Stimulated activated CD4-positive, alpha-beta T cell treated with anti-CD3 and anti-CD28 coated beads, Interleukin-4, amount 100 ng/mL, for 48 hours (primary cell): ENCODE data around the gene GPR137.

ENCODE experiments used
- DNase-seq, 2 donors: peaks; one replicate each; pipeline ENCODE4 v3.0.0-alpha.2; 2020; ENCODE audit warnings: low read depth in 2 of 2

Gene GPR137

DNA sequence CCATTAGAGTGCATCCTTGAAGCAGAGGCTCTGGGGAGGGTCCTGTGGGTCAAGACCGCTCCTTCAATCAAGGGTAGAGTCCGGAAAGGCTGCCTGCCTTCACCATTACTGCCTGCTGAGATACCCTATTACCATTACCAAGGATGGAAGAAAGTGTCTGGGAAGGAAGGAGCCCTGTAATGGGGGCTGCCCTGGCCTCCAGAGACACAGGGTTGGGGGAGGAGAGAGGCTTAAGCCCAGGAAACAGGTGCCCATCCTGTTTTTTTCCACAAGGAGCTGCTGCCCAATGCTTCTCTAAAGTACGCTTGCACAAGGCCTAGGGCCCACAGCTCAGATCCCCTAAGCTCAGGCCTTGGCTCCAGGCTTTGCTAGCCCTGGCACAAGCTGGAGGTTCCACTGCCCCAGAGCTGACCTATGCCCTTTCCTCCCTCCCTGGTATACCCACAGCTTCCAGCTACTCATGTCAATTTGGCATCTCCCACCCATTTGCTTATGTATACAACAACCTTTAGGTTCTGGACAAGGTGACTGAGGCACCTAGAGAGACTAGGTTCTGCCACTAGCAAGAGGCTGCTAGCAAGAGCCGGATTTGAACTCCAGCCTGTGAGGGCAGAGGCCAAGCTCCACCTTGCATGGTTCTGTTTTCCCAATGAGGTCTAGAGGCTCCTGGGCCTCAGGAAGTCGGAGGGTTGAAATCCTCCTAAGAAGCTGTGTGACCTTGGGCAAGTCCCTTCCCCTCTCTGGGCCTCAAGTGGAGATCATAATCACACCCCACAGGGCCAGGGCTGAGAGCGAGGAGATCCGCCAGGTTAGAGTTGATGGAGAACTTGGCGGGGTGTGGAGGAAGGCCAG is 35.9 kb upstream of the GPR137 start:
- DNase-seq = no peak

DNA sequence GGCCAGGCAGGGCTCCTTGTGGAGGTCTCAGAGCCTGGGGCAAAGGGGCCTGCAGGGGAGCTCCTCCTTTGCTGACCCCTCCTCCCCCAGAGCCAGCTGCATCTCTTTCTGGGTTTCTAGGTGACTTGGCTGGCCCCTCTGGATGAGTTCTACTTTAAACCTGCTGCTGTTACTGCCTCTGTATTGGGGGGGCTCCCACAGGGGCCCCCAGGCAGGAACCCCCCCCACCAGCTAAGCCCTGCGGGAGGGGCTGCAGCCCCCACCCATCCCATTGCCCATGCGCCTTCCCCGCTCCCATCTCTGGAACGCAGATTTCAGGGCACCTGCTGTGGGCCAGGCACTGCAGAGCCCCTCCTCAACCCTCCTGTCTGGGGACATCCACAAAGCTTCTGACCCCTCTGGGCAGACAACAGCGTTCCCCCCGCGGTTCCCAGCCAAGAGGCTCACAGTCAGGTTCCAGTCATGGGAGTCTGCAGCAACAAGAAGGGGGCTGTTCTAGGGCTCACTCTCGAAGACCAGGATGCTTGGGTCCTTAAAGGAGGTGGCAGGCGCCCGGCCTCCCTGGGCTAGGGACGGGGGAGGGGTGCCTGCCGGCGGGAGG is 35.1 kb upstream of the GPR137 start:
- no peak for DNase-seq

DNA sequence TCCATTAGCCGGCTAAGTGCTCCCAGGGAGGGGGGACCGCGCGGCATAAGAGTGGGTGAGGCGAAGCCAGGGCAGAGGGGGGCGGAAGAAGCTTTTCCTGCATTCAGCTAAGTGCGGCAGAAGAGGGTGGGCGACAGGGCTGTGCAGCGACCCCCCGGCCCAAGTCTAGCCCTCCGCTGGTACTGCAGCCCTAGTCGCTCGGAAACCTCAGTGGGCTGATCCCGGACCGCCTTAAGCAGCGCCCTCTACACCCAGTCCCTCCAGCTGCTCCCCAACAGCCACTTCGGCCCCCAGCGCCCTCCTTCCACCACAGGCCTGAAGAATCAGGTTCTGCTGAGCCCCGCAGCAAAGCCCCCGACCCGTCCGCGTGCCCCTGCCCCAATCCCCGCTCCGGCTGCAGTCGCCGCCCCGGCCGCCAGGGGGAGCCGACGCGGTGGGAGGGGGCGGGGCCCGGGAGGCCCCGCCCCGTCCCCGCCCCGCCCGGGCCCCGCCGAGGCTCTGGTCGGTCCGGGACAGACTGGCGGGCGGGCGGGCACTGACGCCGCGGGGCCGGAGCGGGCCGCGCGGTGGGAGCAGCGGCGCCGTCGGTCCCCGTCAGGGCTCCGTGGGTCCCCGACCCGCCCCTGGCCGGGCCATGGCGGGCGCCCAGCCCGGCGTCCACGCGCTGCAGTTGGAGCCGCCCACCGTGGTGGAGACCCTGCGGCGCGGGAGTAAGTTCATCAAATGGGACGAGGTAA is 34.5 kb upstream of the GPR137 start, which contains the start of gene PLCB3:
TSS of gene PLCB3 (plus strand) at position 515 of the 737 bp plus-strand sequence. CDS start at position 635, 120 bp downstream.
- peak in 1 of 2 donors; percentile 63 for DNase-seq

DNA sequence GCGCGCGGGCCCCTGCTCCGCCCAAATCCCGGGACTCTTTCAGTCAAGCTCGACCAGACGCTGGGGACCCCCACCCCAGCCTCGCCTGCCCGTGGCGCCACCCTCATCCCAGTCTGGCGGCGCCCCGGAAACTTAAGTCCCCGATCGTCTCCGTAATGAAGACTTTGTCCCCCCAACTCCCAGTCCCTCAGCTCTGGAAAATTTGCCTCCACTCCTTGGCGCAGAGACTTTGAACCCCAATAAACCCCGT is 34.0 kb upstream of the GPR137 start:
- no peak for DNase-seq

DNA sequence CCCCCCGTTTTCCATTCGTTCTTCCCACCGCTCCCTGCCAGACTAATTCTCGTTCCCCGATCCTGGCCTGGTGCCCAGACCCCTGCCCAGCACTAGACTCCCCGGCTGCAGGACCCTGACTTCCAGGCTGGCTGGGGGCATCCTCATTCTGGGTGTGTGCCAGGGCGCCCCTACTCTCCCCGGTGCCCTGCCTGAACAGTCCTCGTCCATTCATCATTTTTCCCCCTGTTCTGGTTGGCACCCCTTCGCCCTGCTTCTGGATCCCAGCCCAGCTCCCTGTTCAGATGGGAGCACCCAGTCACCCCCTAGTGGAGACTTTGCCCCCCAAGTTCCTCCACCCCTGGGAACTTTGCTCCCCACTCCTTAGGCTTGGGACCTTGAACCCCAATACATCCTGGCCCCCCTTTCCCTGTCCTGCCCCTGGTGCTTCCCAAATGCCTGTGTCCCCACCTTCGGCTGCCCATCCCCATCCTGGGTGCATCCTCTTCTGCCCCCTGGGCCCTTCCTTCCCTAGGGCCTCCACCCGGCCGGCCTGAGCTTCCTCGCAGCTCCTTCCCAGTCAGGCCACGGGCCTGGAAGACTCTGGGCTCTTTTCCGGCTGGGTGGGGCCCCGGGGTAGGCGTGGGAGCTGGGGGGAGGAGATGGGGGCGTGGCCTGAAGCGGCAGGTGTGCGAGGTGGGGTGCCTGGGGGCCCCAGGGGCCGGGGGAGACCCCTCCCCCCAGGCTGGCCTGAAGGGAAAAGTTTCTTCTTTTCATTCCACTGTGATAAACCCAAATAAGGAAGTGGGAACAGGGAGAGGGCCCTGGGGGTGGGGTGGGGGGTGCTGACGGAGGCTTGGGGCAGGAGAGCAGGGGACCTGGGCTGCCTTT is 33.4 kb upstream of the GPR137 start:
- DNase-seq = no peak

DNA sequence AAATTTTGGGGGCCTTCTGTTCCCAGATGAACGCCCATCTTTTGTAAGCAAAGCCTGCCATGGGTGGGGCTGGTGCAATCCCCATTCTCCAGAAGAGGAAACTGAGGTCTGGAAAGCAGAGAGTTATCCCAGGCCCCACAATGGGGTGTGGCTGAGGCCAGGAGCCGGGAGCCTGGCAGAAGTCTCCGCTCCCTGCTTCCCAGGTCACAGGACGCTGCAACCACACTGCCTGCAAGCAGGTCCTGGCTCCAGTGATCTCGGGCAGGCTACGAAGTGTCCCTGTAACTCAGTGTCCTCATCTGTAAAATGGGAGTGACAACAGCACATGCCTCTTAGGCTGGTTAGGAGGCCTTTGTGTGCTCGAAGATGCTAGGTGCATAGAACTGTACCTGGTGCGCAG is 32.6 kb upstream of the GPR137 start:
- DNase-seq = no peak

DNA sequence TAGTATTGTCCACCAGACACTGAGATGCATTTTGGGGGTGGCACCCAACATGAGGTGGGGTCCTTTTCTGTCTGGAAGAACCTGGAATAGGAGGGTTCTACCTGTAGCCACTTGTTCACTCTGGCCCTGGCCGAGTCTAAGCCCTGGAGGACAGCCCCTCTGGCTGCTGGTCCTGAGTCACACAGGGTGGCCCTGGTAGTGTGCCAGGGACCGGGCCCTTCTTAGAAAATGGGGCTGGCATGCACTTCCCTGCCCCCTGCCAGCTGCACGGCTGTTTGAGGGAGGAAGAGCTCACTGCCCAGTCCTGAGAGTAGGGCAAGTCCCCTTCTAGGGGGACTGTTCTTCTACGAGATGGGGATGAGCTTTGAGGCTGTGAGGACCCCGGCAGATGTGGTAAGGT is 32.2 kb upstream of the GPR137 start:
- no peak for DNase-seq

DNA sequence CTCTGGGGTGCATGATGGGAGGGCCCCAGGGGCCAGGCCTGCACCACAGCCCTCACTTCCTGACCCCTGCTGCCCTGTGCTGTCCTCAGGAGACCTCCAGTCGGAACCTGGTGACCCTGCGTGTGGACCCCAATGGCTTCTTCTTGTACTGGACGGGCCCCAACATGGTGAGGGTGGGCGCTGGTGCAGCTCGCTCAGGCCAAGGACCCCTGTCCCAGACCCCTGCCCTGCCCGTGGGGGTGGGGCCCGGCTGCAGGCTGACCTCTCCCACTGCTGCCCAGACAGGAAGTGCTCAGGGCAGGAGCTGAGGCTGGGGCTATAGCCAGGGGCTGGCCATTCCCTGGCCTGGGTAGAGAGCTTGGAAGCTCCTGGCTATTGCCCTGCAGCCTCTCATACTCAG is 31.3 kb upstream of the GPR137 start:
- no peak for DNase-seq

DNA sequence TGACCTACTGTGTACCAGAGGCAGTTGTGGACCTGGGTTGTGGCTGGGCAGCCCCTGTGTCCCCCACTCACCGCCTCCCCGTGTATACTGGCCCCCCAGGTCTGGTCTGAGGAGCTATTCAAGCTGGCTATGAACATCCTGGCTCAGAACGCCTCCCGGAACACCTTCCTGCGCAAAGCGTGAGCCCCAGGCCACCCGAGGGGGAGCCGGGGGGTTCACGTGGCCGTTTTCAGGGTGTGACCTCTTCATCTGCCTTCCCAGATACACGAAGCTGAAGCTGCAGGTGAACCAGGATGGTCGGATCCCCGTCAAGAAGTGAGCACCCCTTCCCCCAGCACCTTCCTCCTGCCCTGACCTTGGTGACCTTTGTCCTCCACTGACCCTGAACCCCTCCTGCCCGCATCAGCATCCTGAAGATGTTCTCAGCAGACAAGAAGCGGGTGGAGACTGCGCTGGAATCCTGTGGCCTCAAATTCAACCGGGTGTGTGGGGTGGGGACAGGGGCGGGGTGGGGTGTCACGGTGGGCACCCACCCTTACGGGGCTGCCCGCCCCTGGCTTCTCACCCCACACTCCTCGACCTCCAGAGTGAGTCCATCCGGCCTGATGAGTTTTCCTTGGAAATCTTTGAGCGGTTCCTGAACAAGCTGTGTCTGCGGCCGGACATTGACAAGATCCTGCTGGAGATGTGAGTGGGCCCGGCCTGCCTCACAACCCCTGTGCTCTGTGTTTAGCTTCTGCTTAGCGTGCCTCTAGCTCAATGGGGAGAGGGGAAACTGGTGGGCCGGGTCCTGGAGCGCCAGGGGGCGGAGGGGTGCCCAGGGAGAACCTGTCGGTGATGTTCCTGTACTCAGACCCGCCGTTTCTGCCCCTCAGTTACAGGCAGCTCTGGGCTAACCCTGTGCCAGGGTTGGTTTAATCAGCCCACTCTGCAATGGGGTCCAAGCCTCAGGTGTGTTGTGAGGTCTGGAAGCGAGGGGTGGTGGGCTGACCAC is 30.2 kb upstream of the GPR137 start:
- no peak for DNase-seq

DNA sequence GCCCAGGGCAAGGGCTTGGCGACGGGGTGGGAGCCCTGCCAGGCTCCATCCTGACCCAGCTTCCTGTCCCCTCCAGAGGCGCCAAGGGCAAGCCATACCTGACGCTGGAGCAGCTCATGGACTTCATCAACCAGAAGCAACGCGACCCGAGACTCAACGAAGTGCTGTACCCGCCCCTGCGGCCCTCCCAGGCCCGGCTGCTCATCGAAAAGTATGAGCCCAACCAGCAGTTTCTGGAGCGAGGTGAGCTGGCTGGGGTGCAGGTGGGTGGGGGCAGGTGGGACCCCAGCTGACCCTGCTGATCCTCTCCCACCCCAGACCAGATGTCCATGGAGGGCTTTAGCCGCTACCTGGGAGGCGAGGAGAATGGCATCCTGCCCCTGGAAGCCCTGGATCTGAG is 29.3 kb upstream of the GPR137 start:
- DNase-seq = no peak

DNA sequence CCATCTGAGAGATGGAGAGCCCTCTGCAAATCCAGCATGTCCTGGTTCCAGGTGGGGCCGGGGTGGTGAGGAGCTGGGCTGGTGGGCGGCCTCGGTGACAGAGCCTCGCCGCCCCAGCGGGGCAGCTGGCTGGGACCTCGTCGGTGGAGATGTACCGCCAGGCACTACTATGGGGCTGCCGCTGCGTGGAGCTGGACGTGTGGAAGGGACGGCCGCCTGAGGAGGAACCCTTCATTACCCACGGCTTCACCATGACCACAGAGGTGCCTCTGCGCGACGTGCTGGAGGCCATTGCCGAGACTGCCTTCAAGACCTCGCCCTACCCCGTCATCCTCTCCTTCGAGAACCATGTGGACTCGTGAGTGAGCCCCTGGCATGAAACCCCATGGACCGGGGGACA is 27.3 kb upstream of the GPR137 start:
- DNase-seq = no peak

DNA sequence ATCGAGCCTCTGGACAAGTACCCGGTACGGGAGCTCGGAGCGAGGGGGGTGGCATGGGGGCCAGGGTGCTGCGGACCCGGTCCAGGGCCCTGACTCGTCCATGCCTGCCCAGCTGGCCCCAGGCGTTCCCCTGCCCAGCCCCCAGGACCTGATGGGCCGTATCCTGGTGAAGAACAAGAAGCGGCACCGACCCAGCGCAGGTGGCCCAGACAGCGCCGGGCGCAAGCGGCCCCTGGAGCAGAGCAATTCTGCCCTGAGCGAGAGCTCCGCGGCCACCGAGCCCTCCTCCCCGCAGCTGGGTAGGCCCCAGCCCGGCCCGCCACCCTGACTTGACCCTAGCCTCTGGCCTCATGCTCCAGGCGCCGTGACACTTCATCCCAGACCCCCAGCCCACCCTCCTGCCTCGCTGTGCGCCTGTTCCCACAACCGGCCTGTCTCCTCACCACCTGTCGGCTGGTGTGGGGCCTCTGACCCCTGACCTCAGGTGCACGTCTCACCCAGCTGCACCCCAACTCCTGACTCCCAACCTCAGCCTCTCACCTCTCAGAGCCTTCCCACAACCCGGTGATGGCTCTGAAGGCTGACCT is 26.6 kb upstream of the GPR137 start:
- DNase-seq = no peak

DNA sequence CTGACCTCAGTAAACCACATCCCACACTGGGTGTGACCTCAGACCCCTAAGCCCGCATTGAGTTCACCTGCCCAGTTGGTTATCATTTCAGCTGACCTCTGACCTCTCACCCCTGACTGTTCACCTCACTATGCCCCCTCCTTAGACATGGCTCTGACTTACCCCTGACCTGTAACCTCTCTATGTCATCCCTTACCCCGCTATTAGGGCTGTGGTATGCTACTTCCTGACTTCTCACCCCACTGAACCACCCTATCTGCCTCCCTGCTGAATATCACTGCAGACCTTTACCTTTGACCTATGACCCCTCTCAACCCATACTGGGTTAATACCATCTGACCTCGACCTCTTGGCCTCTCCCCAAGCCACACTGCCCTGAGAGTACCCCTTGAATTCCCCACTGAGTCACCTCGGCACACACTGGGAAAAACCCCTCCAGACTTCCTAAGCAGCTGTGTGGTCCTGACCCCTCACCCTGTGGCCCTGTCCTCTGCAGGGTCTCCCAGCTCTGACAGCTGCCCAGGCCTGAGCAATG is 26.0 kb upstream of the GPR137 start:
- DNase-seq = no peak

DNA sequence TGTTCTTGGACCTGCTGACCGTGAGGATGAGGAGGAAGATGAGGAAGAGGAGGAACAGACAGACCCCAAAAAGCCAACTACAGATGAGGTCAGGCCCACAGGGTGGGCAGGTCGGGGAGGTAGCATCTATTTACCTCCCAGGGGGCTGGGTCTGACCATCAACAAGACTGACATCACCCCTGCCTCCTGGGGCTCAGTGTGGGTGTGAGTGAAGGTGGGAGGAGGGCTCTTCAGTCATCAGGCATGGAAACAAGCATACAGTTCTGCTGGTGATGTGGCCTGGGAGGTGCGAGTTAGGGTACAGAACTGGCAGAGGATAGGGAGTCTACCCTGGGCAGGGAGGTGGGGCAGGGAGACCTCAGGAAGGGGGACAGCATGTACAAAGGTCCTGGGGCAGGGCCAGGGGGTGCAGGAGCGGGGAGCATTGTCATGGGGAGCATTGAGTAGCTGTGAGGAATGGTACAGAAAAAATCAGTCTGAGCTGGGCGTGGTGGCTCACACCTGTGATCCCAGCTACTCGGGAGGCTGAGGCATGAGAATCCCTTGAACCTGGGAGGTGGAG is 25.4 kb upstream of the GPR137 start:
- DNase-seq = no peak

DNA sequence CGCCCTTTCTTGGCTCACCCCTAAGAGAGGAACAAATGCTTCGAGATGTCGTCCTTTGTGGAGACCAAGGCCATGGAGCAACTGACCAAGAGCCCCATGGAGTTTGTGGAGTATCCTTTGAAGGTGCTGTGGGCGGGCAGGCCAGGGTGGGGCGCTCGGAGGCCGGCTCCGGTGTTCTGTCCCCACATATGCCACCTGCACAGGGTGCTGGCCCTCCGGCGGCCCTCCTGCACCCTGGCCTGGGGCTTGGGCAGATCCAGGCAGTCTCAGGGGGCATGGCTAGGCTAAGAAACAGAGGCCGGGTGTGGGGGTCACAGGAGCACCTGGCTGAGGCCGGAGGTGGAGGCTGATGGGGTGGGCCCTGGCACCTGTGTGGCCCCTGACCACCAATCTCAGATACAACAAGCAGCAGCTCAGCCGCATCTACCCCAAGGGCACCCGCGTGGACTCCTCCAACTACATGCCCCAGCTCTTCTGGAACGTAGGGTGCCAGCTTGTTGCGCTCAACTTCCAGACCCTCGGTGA is 24.0 kb upstream of the GPR137 start:
- DNase-seq = no peak

DNA sequence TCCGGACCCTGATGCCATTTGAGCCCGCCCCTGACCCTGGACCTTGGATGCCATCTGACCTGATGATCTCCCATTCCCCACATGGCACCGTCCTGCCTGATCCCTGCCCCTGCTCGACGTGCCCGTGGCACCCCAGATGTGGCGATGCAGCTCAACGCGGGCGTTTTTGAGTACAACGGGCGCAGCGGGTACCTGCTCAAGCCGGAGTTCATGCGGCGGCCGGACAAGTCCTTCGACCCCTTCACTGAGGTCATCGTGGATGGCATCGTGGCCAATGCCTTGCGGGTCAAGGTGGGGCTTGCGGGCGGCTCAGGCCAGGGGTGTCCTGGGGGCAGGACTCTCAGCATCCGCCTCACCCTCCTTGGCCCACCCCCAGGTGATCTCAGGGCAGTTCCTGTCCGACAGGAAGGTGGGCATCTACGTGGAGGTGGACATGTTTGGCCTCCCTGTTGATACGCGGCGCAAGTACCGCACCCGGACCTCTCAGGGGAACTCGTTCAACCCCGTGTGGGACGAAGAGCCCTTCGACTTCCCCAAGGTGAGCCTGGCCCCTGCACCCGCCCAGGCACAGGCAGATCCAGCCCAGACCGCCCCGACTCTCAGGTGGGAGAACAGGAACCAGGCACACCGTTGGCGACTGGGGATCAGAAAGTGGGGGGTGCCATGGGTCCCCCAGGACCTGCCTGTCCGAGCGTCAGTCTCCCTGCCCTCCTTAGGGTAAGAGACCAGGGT is 23.2 kb upstream of the GPR137 start:
- DNase-seq = no peak

DNA sequence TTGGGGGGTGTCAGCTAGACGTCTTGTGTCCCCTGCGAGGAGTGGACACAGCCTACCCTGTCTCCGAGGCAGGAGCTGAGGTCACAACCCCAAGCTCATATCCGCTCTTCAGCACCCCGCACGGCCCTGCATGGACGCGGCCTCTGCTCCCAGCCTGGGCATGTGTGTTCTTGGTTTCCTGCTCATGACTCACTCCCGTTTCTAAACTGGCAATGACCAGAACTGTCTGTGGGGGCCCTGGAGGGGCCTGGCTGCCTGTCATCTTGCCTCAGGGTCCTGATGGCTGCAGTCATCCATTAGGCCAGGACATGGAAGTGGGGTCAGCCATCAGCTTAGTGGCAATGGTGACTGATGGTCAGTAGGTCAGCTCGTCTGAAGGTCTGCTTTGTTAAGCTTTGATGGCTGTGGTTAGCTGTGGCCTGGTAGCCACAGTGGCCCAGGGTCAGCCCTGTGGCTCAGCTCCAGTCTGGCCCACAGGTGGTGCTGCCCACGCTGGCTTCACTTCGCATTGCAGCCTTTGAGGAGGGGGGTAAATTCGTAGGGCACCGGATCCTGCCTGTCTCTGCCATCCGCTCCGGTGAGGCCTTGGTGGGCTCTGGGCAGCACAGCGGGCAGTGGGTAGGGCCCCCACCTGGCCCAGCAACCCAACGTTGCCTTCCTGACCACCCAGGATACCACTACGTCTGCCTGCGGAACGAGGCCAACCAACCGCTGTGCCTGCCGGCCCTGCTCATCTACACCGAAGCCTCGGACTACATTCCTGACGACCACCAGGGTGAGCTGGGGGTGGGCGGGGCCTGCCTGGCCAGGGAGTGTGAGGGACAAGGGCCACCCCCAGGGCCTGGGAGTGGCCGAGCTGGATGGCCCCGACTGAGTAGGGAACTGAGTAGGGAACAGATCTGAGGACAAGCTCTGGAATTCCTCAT is 22.4 kb upstream of the GPR137 start:
- DNase-seq = no peak

DNA sequence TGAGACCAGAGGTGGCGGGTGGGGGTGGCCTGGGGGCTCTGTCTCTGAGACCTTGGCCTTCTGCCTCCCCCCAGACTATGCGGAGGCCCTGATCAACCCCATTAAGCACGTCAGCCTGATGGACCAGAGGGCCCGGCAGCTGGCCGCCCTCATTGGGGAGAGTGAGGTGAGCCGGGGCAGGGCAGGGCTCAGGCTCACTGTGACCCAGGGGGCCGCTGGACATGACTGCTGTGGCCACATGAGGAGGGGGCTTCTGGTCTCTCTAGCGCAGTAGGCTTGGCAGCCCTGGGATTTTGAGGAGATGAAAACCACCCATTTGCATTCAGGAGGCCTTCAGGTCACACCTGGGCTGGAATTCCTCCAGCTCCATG is 21.7 kb upstream of the GPR137 start:
- DNase-seq = no peak
